ENCODE data around the gene ADAT1. TPM values are rescaled to one million over a fixed set of nuclear protein-coding genes. Genes with fewer than 3 reads are reported as not detected.

ADAT1 gene
- total and polyA plus RNA-seq, 2 of the 13 experiments (the other 11 are each of a cell fraction or from before 2014, with no cell fraction given), result 18.4 to 40.8 TPM

- CTCF ChIA-PET (ENCODE audit: low intra/inter-chr PET ratio, low total read pairs), result no interaction called here
- in situ Hi-C loops (cut with HindIII; ENCODE audit: extremely low pct_ligation_motif_present, low pct_unique_long_range_greater_than_20kb) (no loop called here), intact Hi-C loops (cut with micrococcal nuclease; ENCODE audit: unreplicated experiment) (loop anchor here (1.0 to 5.0 kb wide), 4 partner anchors 9 to 66 kb away; partner anchors contain the start of gene ADAT1)
- POLR2A ChIA-PET, result interaction anchor here (1.1 to 3.2 kb wide), 5 partner anchors 10 to 251 kb away, joined by 3 to 27 read pairs (median 5); partner anchors contain the start of genes ADAT1, GABARAPL2, KARS1 and TERF2IP
- peak overlapping the region; percentile 68 to 85 (median 70); a peak in 5 of 6 replicates for H3K4me3 ChIP-seq (replicated peaks in 1 of 3; ENCODE audit: insufficient read depth in 1 of 3, low read depth in 2 of 3, low read length in 3 of 3)
- no peaks in the 10 kb centered on the region for H3K9me3 ChIP-seq (ENCODE audit: low read length)
- no peaks in the 10 kb centered on the region for H3K79me2 ChIP-seq (ENCODE audit: insufficient read depth, low read length)
- no peak overlapping the region for H3K27ac ChIP-seq (ENCODE audit: extremely low read length, insufficient read depth, low read length)
- peaks cover 28% of the 10 kb centered on the region for H3K4me1 ChIP-seq (ENCODE audit: insufficient read depth, low read length)
- peak overlapping the region; percentile 38 for H2AFZ ChIP-seq (ENCODE audit: low read length)
- peak overlapping the region; percentile 52; the same call in 1 of the 2 replicates for H3K9ac ChIP-seq (ENCODE audit: insufficient read depth, low read depth, low read length)
- FAIRE-seq (no peak), ATAC-seq (no peak; the same call in 2 of the 3 replicates), DNase-seq (ENCODE audit: low spot score) (no peak)
- H3K36me3 ChIP-seq (replicated peaks in 1 of 2; ENCODE audit: control insufficient read depth in 1 of 2, insufficient read depth in 2 of 2, low read length in 2 of 2), result no peaks in the 10 kb centered on the region
- no TSS peak for BruUV-seq (replicated peaks)
- WGBS (ENCODE audit: low lambda C conversion rate), result 25% methylated on average over 16 of the region's 16 CpGs
- peak overlapping the region; percentile 100 for H3K4me2 ChIP-seq (ENCODE audit: low read depth, low read length)
- no peaks in the 10 kb centered on the region for H4K20me1 ChIP-seq (ENCODE audit: insufficient read depth, low read length)
- peaks cover 0 to 12% of the 10 kb centered on the region in 2 experiments; a peak in 2 of 5 replicates for H3K27me3 ChIP-seq (ENCODE audit: control insufficient read depth in 1 of 2, insufficient read depth in 2 of 2, low read length in 2 of 2)
- TF ChIP-seq ZNF577 (CRISPR knock-in tag; IDR thresholded peaks at IDR 0.05; ENCODE audit: borderline replicate concordance, low read depth) (no peak), PBX3 (CRISPR knock-in tag; IDR thresholded peaks at IDR 0.05; ENCODE audit: borderline replicate concordance) (no peak), ZSCAN31 (CRISPR knock-in tag; IDR thresholded peaks at IDR 0.05; ENCODE audit: low read depth) (no peak), GZF1 (CRISPR knock-in tag; IDR thresholded peaks at IDR 0.05) (no peak), NR1H2 (CRISPR knock-in tag; IDR thresholded peaks at IDR 0.05; ENCODE audit: borderline replicate concordance, low read depth) (no peak), ZNF644 (CRISPR knock-in tag; IDR thresholded peaks at IDR 0.05; ENCODE audit: low read depth) (no peak), RFXAP (CRISPR knock-in tag; IDR thresholded peaks at IDR 0.05; ENCODE audit: borderline replicate concordance) (no peak), ZBTB20 (CRISPR knock-in tag; IDR thresholded peaks at IDR 0.05; ENCODE audit: borderline replicate concordance, low read depth) (no peak), NONO (IDR thresholded peaks at IDR 0.05) (no peak), NONO (CRISPR knock-in tag; conservative IDR thresholded peaks at IDR 0.05) (no peak), SAFB2 (CRISPR knock-in tag; IDR thresholded peaks at IDR 0.05; ENCODE audit: borderline replicate concordance, low read depth) (no peak), TP53 (CRISPR knock-in tag; conservative IDR thresholded peaks at IDR 0.05) (no peak), ZBTB7A (CRISPR knock-in tag; IDR thresholded peaks at IDR 0.05) (no peak), ZNF720 (CRISPR knock-in tag; IDR thresholded peaks at IDR 0.05) (no peak), ZNF747 (CRISPR knock-in tag; IDR thresholded peaks at IDR 0.05; ENCODE audit: borderline replicate concordance) (no peak)
- TF ChIP-seq, protein P1, sequence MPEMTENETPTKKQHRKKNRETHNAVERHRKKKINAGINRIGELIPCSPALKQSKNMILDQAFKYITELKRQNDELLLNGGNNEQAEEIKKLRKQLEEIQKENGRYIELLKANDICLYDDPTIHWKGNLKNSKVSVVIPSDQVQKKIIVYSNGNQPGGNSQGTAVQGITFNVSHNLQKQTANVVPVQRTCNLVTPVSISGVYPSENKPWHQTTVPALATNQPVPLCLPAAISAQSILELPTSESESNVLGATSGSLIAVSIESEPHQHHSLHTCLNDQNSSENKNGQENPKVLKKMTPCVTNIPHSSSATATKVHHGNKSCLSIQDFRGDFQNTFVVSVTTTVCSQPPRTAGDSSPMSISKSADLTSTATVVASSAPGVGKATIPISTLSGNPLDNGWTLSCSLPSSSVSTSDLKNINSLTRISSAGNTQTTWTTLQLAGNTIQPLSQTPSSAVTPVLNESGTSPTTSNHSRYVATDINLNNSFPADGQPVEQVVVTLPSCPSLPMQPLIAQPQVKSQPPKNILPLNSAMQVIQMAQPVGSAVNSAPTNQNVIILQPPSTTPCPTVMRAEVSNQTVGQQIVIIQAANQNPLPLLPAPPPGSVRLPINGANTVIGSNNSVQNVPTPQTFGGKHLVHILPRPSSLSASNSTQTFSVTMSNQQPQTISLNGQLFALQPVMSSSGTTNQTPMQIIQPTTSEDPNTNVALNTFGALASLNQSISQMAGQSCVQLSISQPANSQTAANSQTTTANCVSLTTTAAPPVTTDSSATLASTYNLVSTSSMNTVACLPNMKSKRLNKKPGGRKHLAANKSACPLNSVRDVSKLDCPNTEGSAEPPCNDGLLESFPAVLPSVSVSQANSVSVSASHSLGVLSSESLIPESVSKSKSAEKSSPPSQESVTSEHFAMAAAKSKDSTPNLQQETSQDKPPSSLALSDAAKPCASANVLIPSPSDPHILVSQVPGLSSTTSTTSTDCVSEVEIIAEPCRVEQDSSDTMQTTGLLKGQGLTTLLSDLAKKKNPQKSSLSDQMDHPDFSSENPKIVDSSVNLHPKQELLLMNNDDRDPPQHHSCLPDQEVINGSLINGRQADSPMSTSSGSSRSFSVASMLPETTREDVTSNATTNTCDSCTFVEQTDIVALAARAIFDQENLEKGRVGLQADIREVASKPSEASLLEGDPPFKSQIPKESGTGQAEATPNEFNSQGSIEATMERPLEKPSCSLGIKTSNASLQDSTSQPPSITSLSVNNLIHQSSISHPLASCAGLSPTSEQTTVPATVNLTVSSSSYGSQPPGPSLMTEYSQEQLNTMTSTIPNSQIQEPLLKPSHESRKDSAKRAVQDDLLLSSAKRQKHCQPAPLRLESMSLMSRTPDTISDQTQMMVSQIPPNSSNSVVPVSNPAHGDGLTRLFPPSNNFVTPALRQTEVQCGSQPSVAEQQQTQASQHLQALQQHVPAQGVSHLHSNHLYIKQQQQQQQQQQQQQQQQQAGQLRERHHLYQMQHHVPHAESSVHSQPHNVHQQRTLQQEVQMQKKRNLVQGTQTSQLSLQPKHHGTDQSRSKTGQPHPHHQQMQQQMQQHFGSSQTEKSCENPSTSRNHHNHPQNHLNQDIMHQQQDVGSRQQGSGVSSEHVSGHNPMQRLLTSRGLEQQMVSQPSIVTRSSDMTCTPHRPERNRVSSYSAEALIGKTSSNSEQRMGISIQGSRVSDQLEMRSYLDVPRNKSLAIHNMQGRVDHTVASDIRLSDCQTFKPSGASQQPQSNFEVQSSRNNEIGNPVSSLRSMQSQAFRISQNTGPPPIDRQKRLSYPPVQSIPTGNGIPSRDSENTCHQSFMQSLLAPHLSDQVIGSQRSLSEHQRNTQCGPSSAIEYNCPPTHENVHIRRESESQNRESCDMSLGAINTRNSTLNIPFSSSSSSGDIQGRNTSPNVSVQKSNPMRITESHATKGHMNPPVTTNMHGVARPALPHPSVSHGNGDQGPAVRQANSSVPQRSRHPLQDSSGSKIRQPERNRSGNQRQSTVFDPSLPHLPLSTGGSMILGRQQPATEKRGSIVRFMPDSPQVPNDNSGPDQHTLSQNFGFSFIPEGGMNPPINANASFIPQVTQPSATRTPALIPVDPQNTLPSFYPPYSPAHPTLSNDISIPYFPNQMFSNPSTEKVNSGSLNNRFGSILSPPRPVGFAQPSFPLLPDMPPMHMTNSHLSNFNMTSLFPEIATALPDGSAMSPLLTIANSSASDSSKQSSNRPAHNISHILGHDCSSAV (CRISPR knock-in tag; IDR thresholded peaks at IDR 0.05; ENCODE audit: borderline replicate concordance), result no peak
Measured at GRCh38 chr16:75556431-75556950, 66.6 kb downstream of the ADAT1 start.
